ENCODE results near the gene ULK4.

ULK4 gene

DNA sequence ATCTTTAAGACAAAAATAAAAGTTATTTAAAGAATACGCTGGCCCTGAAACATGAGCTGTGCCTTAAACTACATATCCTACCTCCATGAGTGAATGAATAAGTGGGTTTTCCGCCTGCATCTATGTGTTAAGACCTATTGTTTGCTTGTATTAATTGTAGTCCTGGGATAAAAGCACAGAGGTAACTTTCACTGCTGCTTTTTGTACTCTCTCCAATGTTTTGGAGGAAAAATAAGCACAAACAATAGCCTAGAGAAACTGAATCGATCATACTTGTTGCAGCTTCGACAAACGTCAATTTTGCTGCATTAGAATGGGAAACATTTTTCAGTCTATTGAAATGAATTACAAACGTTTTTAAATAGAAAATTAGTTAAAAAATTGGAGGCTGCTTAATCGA is 763.9 kb downstream of the ULK4 start:
- Histone ChIP-seq H3K4me3 (ENCODE audit: low read length) (no peak overlapping the region), H3K4me1 (ENCODE audit: control insufficient read depth, insufficient read depth, low read length) (no peaks in the 10 kb centered on the region), H3K36me3 (ENCODE audit: control insufficient read depth, insufficient read depth, low read length) (no peaks in the 10 kb centered on the region), H3K27me3 (ENCODE audit: control insufficient read depth, insufficient read depth, low read length) (no peaks in the 10 kb centered on the region), H3K27ac (ENCODE audit: low read length) (no peak overlapping the region), H3K9me3 (ENCODE audit: control insufficient read depth, insufficient read depth, low read length) (no peaks in the 10 kb centered on the region)
- DNase-seq (ENCODE audit: low read depth, low spot score), result no peak
- WGBS (ENCODE audit: insufficient coverage, insufficient read length), result no CpG with 5 or more reads among the region's 7 CpGs
